OCI-LY3 (cell line): Measurements from ENCODE around the gene POFUT2.

Experiments
- EZH2phosphoT487 ChIP-seq: fragments of 200-600 bp; shearing (Covaris generic); IDR thresholded peaks from 2 replicates; pipeline ENCODE4 v1.6.1; 2018; ENCODE audit warnings: antibody characterized with exemption, mixed run types, low read depth
- TF ChIP-seq, protein P1 (sequence below): fragments of 200-600, 300-600 bp; sonication (generic); IDR thresholded peaks from 2 replicates; pipeline ENCODE4 v1.5.1; 2014; ENCODE audit warnings: antibody characterized with exemption, low read length, low read depth

DNA sequence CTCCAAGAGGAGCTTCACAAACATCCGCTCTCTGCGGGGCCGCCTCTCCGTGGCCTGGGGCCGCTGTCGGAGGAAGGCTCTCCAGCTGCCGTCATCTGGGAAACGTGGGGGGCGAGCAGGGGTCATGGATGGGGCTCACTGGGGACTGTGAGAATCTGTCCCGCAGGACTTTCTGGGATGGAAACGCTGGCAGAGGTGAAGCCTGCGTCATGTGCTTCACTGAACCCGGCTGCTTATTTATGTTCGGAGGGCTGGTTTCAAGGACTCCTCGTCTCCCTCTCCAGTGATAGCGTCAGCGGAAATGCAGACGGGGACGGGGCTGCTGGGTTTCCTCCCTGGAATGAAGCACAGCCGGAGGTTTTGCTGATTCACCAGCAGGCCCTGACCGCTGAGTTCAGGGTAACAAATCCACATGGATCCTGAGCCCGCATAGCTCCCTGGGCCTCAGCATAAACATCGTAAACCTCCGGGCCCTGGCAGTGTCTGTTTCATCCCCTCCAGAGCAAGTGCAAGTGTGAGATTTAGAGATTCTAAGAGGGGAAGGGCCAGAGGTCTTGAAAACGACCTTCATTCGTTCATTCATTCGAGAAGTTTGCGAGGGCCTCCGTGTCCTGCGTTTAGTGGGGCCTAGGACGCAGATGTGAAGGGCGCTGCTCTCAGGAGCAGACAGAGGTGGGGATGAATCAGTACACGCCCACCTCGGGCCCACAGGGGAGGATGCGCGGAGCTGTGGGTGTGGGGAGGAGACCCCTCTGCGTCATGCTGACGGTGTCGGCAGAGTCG is 7.0 kb upstream of the POFUT2 start:
- TF ChIP-seq, protein P1, sequence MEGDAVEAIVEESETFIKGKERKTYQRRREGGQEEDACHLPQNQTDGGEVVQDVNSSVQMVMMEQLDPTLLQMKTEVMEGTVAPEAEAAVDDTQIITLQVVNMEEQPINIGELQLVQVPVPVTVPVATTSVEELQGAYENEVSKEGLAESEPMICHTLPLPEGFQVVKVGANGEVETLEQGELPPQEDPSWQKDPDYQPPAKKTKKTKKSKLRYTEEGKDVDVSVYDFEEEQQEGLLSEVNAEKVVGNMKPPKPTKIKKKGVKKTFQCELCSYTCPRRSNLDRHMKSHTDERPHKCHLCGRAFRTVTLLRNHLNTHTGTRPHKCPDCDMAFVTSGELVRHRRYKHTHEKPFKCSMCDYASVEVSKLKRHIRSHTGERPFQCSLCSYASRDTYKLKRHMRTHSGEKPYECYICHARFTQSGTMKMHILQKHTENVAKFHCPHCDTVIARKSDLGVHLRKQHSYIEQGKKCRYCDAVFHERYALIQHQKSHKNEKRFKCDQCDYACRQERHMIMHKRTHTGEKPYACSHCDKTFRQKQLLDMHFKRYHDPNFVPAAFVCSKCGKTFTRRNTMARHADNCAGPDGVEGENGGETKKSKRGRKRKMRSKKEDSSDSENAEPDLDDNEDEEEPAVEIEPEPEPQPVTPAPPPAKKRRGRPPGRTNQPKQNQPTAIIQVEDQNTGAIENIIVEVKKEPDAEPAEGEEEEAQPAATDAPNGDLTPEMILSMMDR = no peak
- no peak for TF ChIP-seq EZH2phosphoT487
